Uterus (tissue), 4 donors: ENCODE data around the gene DENND5B. TPM values are rescaled to one million over a fixed set of nuclear protein-coding genes. Genes with fewer than 3 reads are reported as not detected.

Source experiments
- DNase-seq, 2 donors: peaks; one replicate each; pipeline ENCODE4 v3.0.0-alpha.2; 2019 to 2020
- H3K27ac ChIP-seq, 2 donors: fragments of 200-600 bp; sonication (generic); 1 replicate in 1 of 2; 2 replicates in 1 of 2; pipeline ENCODE4 v1.5.1; 2016 to 2018
- H3K27me3 ChIP-seq, 2 donors: fragments of 200-600 bp; sonication (generic); one replicate each; pipeline ENCODE4 v1.5.1; 2018 to 2019; ENCODE audit warnings: control low read depth in 1 of 2
- H3K36me3 ChIP-seq, 2 donors: fragments of 200-600 bp; sonication (generic); one replicate each; pipeline ENCODE4 v1.5.1; 2019; ENCODE audit warnings: control low read depth in 1 of 2
- H3K4me1 ChIP-seq, 2 donors: fragments of 200-600 bp; sonication (generic); one replicate each; pipeline ENCODE4 v1.5.1; 2018 to 2019; ENCODE audit warnings: control low read depth in 1 of 2
- H3K4me3 ChIP-seq, 2 donors: fragments of 200-600 bp; sonication (generic); 1 replicate in 1 of 2; 2 replicates in 1 of 2; pipeline ENCODE4 v1.5.1; 2018 to 2019; ENCODE audit warnings: mild to moderate bottlenecking in 1 of 2
- H3K9me3 ChIP-seq, 2 donors: fragments of 200-600 bp; sonication (generic); one replicate each; pipeline ENCODE4 v1.5.1; 2019; ENCODE audit warnings: control low read depth in 1 of 2
- POLR2A ChIP-seq, 2 donors: fragments of 450-650 bp; IDR thresholded peaks; one replicate each; pipeline ENCODE4 v1.6.1; 2016; ENCODE audit warnings: antibody characterized with exemption in 2 of 2, mild to moderate bottlenecking in 1 of 2, moderate library complexity in 1 of 2
- intact Hi-C: fragments of 100-400 bp; cut with DNase I; formaldehyde crosslinking; loops from one replicate; pipeline ENCODE4 v1.15.1; 2023; ENCODE audit warnings: low total_unique reads
- total RNA-seq, 4 donors: library from RNA; depleted of rRNA in 3 of 4; stranded (reverse); fragments of >200 nt in 3 of 4; gene quantifications; one replicate each; pipeline versions ENCODE4 v1.1.0 to v1.2.4, GENCODE V29; 2014 to 2023
- TF ChIP-seq, protein P1 (sequence below), 4 experiments: fragments of 200-600 bp in 2 of 4; fragments of 450-650 bp in 2 of 4; sonication (generic) in 2 of 4; IDR thresholded peaks; one replicate each; pipeline ENCODE4 v1.5.1; 2016 to 2019; ENCODE audit warnings: antibody characterized with exemption in 4 of 4, mild to moderate bottlenecking in 2 of 4, moderate library complexity in 1 of 4
- donor health status: DM: yes; HTN: yes; CAD: no.

The DENND5B gene
- total RNA-seq, 4 donors from 2014 or later, result 14.4 to 37.0 (median 26.5) TPM

DNA sequence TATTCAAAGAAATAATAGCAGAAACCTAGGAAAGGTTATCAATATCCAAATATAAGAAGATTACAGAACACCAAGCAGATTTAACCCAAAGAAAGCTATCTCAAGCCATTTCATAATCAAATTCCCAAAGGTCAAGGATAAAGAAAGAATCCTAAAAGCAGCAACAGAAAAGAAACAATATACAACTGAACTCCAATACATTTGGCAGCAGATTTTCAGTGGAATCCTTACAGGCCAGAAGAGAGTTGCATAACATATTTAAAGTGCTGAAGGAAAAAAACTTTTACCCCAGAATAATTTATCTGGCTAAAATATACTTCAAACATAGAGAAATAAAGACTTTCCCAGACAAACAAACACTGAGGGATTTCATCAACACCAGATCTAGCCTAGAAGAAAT is 54.3 kb downstream of the DENND5B start:
- H3K27ac ChIP-seq, result no peak overlapping the region
- H3K4me1 ChIP-seq, result no peaks in the 10 kb centered on the region
- H3K9me3 ChIP-seq, result no peaks in the 10 kb centered on the region
- H3K27me3 ChIP-seq, result no peaks in the 10 kb centered on the region
- no peak overlapping the region for H3K4me3 ChIP-seq
- no peaks in the 10 kb centered on the region for H3K36me3 ChIP-seq
- TF ChIP-seq, protein P1, sequence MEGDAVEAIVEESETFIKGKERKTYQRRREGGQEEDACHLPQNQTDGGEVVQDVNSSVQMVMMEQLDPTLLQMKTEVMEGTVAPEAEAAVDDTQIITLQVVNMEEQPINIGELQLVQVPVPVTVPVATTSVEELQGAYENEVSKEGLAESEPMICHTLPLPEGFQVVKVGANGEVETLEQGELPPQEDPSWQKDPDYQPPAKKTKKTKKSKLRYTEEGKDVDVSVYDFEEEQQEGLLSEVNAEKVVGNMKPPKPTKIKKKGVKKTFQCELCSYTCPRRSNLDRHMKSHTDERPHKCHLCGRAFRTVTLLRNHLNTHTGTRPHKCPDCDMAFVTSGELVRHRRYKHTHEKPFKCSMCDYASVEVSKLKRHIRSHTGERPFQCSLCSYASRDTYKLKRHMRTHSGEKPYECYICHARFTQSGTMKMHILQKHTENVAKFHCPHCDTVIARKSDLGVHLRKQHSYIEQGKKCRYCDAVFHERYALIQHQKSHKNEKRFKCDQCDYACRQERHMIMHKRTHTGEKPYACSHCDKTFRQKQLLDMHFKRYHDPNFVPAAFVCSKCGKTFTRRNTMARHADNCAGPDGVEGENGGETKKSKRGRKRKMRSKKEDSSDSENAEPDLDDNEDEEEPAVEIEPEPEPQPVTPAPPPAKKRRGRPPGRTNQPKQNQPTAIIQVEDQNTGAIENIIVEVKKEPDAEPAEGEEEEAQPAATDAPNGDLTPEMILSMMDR (IDR thresholded peaks at IDR 0.05), result no peak
- no peak for TF ChIP-seq POLR2A (IDR thresholded peaks at IDR 0.05)
- intact Hi-C loops, result no loop called here
- DNase-seq, result no peak

DNA sequence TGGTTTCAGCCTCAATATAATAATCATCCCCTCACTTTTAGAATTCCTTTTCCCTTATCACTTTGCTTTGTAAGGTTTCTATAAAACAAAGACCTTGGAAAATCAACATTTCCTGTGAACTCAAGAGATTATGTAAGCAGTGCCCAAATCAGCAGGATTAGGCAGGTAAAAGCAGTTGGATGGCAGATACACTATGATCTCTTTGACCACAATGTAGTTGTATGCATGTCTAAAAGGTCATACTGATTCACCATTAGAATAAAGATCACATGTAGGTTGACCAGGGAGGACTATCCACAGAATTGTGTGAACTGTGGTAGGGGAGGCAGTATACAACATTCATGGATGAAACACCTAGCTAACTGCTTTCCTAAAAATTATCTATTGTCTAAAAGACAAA is 57.5 kb downstream of the DENND5B start:
- no peak overlapping the region for H3K4me3 ChIP-seq
- no peak for TF ChIP-seq POLR2A (IDR thresholded peaks at IDR 0.05)
- TF ChIP-seq, protein P1 (IDR thresholded peaks at IDR 0.05), result no peak
- H3K27ac ChIP-seq, result no peak overlapping the region
- no peaks in the 10 kb centered on the region for H3K27me3 ChIP-seq
- intact Hi-C loops, result loop anchor here (2.0 kb wide), 1 partner anchor 51 kb away; no protein-coding TSS in a partner anchor
- no peaks in the 10 kb centered on the region for H3K36me3 ChIP-seq
- H3K9me3 ChIP-seq, result no peaks in the 10 kb centered on the region
- DNase-seq, result no peak
- no peaks in the 10 kb centered on the region for H3K4me1 ChIP-seq

- intact Hi-C loops, result loop anchor here (2.0 kb wide), 1 partner anchor 49 kb away; no protein-coding TSS in a partner anchor
- TF ChIP-seq POLR2A (IDR thresholded peaks at IDR 0.05), result no peak
- TF ChIP-seq, protein P1 (IDR thresholded peaks at IDR 0.05), result no peak
- H3K4me3 ChIP-seq, result no peak overlapping the region
Measured at GRCh38 chr12:31531893-31532292, 59.0 kb downstream of the DENND5B start.

GRCh38 chr12:31528095-31528494 is 62.8 kb downstream of the DENND5B start:
- Histone ChIP-seq H3K27me3 (no peaks in the 10 kb centered on the region), H3K36me3 (no peaks in the 10 kb centered on the region), H3K4me3 (no peak overlapping the region), H3K27ac (no peak overlapping the region), H3K9me3 (no peaks in the 10 kb centered on the region), H3K4me1 (no peaks in the 10 kb centered on the region)
- no peak for TF ChIP-seq POLR2A (IDR thresholded peaks at IDR 0.05)
- TF ChIP-seq, protein P1 (IDR thresholded peaks at IDR 0.05), result no peak
- no peak for DNase-seq
- intact Hi-C loops, result no loop called here

More at GRCh38 chr12:31531893-31532292, 59.0 kb downstream of the DENND5B start:
- no peak for DNase-seq
- Histone ChIP-seq H3K9me3 (no peaks in the 10 kb centered on the region), H3K4me1 (no peaks in the 10 kb centered on the region), H3K36me3 (no peaks in the 10 kb centered on the region), H3K27ac (no peak overlapping the region), H3K27me3 (no peaks in the 10 kb centered on the region)

GRCh38 chr12:31527083-31527482 is 63.9 kb downstream of the DENND5B start:
- Histone ChIP-seq H3K36me3 (no peaks in the 10 kb centered on the region), H3K27me3 (no peaks in the 10 kb centered on the region), H3K9me3 (no peaks in the 10 kb centered on the region), H3K27ac (no peak overlapping the region), H3K4me3 (no peak overlapping the region), H3K4me1 (no peaks in the 10 kb centered on the region)
- no peak for DNase-seq
- TF ChIP-seq POLR2A (IDR thresholded peaks at IDR 0.05), result no peak
- TF ChIP-seq, protein P1 (IDR thresholded peaks at IDR 0.05), result no peak
- intact Hi-C loops, result no loop called here
